DND-41 (cell line): ENCODE measurements around the gene DYSF.

ENCODE experiments used
- ATAC-seq: fragments of 200-7000 bp; cut with Tn5 transposase; 3 replicates; pipeline ENCODE4 v1.9.1; 2021; ENCODE audit warnings: low read depth; ENCODE audit not compliant: insufficient read depth
- DNase-seq: peaks from one replicate; pipeline ENCODE4 v3.0.0-alpha.2; 2020
- H2AFZ ChIP-seq: 2 replicates; pipeline ENCODE4 v1.6.0; 2012; ENCODE audit warnings: low read depth, low read length
- H3K27ac ChIP-seq: 2 replicates; pipeline ENCODE4 v1.5.1; 2012; ENCODE audit warnings: low read length, inconsistent platforms
- H3K27me3 ChIP-seq: fragments of 200-600 bp; sonication (generic); 2 replicates; pipeline ENCODE4 v1.6.0; 2012; ENCODE audit warnings: low read length, mild to moderate bottlenecking, inconsistent platforms; ENCODE audit not compliant: insufficient read depth, poor library complexity
- H3K36me3 ChIP-seq: 2 replicates; pipeline ENCODE4 v1.5.1; 2012; ENCODE audit warnings: low read length, inconsistent platforms; ENCODE audit not compliant: insufficient read depth
- H3K4me1 ChIP-seq: 2 replicates; pipeline ENCODE4 v1.5.1; 2012; ENCODE audit warnings: mild to moderate bottlenecking, low read length; ENCODE audit not compliant: insufficient read depth
- H3K4me2 ChIP-seq: 2 replicates; pipeline ENCODE4 v1.6.0; 2012; ENCODE audit warnings: mild to moderate bottlenecking, moderate library complexity, low read length, inconsistent platforms; ENCODE audit not compliant: insufficient read depth
- H3K4me3 ChIP-seq, 2 experiments: fragments of 200-600 bp in 1 of 2; shearing (Covaris generic) in 1 of 2; 2 replicates each; pipeline ENCODE4 v1.5.1; 2012 to 2016; ENCODE audit warnings: inconsistent platforms in 2 of 2, low read length in 2 of 2, mild to moderate bottlenecking in 2 of 2, low read depth in 1 of 2, moderate library complexity in 1 of 2
- H3K79me2 ChIP-seq: 2 replicates; pipeline ENCODE4 v1.6.0; 2012; ENCODE audit warnings: low read length, inconsistent platforms; ENCODE audit not compliant: insufficient read depth
- H3K9ac ChIP-seq: 2 replicates; pipeline ENCODE4 v1.6.0; 2012; ENCODE audit warnings: low read depth, mild to moderate bottlenecking, inconsistent platforms, low read length, moderate library complexity
- H3K9me3 ChIP-seq: 2 replicates; pipeline ENCODE4 v1.5.1; 2012; ENCODE audit warnings: low read length, moderate library complexity, mild to moderate bottlenecking, inconsistent platforms; ENCODE audit not compliant: insufficient read depth, severe bottlenecking
- H4K20me1 ChIP-seq: 2 replicates; pipeline ENCODE4 v1.6.0; 2012; ENCODE audit warnings: low read length; ENCODE audit not compliant: insufficient read depth
- CTCF ChIP-seq: IDR thresholded peaks from 2 replicates; pipeline ENCODE4 v1.5.1; 2012; ENCODE audit warnings: borderline replicate concordance, low read length, moderate library complexity, mild to moderate bottlenecking; ENCODE audit not compliant: poor library complexity, severe bottlenecking; ENCODE audit errors: extremely low read depth
- EZH2 ChIP-seq: IDR thresholded peaks from 3 replicates; pipeline ENCODE4 v1.6.1; 2012; ENCODE audit warnings: borderline replicate concordance, low read depth, mild to moderate bottlenecking, moderate library complexity, low read length, inconsistent platforms; ENCODE audit not compliant: severe bottlenecking

Gene DYSF

GRCh38 chr2:71610671-71611070 is 157.3 kb downstream of the DYSF start:
- no peaks in the 10 kb centered on the region for H3K4me1 ChIP-seq
- H3K4me3 ChIP-seq, result no peak overlapping the region
- no peak overlapping the region for H3K9ac ChIP-seq
- no peak overlapping the region for H2AFZ ChIP-seq
- TF ChIP-seq CTCF (no peak), EZH2 (no peak)
- H3K27ac ChIP-seq, result no peak overlapping the region
- no peaks in the 10 kb centered on the region for H4K20me1 ChIP-seq
- no peaks in the 10 kb centered on the region for H3K27me3 ChIP-seq
- no peak for DNase-seq
- H3K36me3 ChIP-seq, result no peaks in the 10 kb centered on the region
- H3K9me3 ChIP-seq, result no peaks in the 10 kb centered on the region
- H3K79me2 ChIP-seq, result no peaks in the 10 kb centered on the region
- no peak for ATAC-seq
- H3K4me2 ChIP-seq, result no peak overlapping the region

- Histone ChIP-seq H3K9me3 (no peaks in the 10 kb centered on the region), H3K27ac (no peak overlapping the region), H3K79me2 (no peaks in the 10 kb centered on the region), H2AFZ (no peak overlapping the region), H3K4me1 (no peaks in the 10 kb centered on the region), H3K4me3 (no peak overlapping the region), H3K36me3 (no peaks in the 10 kb centered on the region), H4K20me1 (no peaks in the 10 kb centered on the region), H3K9ac (no peak overlapping the region), H3K27me3 (no peaks in the 10 kb centered on the region), H3K4me2 (no peak overlapping the region)
- DNase-seq, result no peak
- ATAC-seq, result no peak
- TF ChIP-seq EZH2 (no peak), CTCF (no peak)
Measured at GRCh38 chr2:71611247-71611646, 157.9 kb downstream of the DYSF start.

- H4K20me1 ChIP-seq, result no peaks in the 10 kb centered on the region
- H3K9ac ChIP-seq, result no peak overlapping the region
- no peak overlapping the region for H3K4me3 ChIP-seq
- no peak overlapping the region for H3K4me2 ChIP-seq
- H3K27me3 ChIP-seq, result no peaks in the 10 kb centered on the region
- no peak for DNase-seq
- no peak for ATAC-seq
- H3K9me3 ChIP-seq, result no peaks in the 10 kb centered on the region
- no peaks in the 10 kb centered on the region for H3K36me3 ChIP-seq
- H2AFZ ChIP-seq, result no peak overlapping the region
- H3K27ac ChIP-seq, result no peak overlapping the region
- no peaks in the 10 kb centered on the region for H3K79me2 ChIP-seq
- H3K4me1 ChIP-seq, result no peaks in the 10 kb centered on the region
- no peak for TF ChIP-seq EZH2
- TF ChIP-seq CTCF, result no peak
Measured at GRCh38 chr2:71611781-71612527, 158.6 kb downstream of the DYSF start.
